ENCODE results near the gene SDS.

DNA sequence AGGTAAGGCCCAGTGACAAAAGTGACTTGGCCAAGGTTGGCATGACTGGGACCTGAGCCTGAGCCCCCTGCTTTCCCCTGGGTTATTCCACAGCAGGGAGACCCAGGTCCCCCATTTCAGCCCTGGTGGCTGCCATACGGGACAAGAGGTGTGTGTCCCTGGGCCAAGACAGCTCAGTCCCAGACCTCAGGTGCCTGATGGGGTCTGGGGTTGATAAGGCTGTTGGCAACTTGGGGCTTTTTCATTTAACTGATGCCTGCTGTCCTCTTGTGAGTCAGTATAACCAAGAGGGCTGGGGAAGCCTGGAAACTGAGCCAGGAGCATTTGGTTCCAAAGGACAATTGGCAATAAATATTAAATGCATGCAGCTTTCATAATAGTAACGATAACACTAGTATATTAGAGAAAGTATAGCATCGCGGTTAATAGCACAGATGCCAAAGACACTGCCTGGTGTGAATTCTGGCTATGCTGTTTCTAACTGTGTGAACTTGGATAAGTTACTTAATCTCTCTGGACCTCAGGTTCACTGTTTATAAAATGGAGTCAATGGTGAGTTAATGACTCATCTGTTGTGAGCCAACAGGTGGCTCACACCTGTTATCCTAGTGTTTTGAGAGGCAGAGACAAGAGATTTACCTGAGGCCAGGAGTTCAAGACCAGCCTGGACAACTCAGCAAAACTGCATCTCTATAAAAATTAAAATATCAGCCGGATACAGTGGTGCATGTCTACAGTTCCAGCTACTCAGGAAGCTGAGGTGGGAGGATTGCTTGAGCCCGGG lies 19.4 kb upstream of the SDS start:
- TF ChIP-seq, protein P1, sequence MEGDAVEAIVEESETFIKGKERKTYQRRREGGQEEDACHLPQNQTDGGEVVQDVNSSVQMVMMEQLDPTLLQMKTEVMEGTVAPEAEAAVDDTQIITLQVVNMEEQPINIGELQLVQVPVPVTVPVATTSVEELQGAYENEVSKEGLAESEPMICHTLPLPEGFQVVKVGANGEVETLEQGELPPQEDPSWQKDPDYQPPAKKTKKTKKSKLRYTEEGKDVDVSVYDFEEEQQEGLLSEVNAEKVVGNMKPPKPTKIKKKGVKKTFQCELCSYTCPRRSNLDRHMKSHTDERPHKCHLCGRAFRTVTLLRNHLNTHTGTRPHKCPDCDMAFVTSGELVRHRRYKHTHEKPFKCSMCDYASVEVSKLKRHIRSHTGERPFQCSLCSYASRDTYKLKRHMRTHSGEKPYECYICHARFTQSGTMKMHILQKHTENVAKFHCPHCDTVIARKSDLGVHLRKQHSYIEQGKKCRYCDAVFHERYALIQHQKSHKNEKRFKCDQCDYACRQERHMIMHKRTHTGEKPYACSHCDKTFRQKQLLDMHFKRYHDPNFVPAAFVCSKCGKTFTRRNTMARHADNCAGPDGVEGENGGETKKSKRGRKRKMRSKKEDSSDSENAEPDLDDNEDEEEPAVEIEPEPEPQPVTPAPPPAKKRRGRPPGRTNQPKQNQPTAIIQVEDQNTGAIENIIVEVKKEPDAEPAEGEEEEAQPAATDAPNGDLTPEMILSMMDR (IDR thresholded peaks at IDR 0.05; ENCODE audit: low read depth, low read length), result no peak
- TF ChIP-seq EZH2phosphoT487 (IDR thresholded peaks at IDR 0.05; ENCODE audit: low read depth), result no peak

Measured in OCI-LY3 (cell line).